Naive B cell (primary cell): Measurements from ENCODE around the gene EMILIN1. TPM values are rescaled to one million over a fixed set of nuclear protein-coding genes. Genes with fewer than 3 reads are reported as not detected.

Source experiments
- ATAC-seq, 2 donors: fragments of 150-1000 bp; cut with Tn5 transposase; 2 replicates each; pipeline ENCODE4 v1.10.0; 2021; ENCODE audit warnings: low read depth in 2 of 2, mild to moderate bottlenecking in 2 of 2, moderate library complexity in 2 of 2
- DNase-seq: peaks from one replicate; pipeline ENCODE4 v3.0.0; 2022
- H3K27ac Mint-ChIP-seq, 6 donors: one replicate each; pipeline ENCODE4 v1.8.0; 2020 to 2022; ENCODE audit warnings: mild to moderate bottlenecking in 6 of 6, mixed read lengths in 6 of 6, moderate library complexity in 5 of 6, inconsistent platforms in 2 of 6
- H3K27me3 Mint-ChIP-seq, 3 donors: one replicate each; pipeline ENCODE4 v1.8.0; 2021 to 2022; ENCODE audit warnings: mixed read lengths in 3 of 3, mild to moderate bottlenecking in 1 of 3
- H3K36me3 Mint-ChIP-seq, 2 donors: one replicate each; pipeline ENCODE4 v1.8.0; 2020 to 2022; ENCODE audit warnings: mixed read lengths in 2 of 2, inconsistent platforms in 1 of 2, mild to moderate bottlenecking in 1 of 2
- H3K4me1 Mint-ChIP-seq, 3 donors: one replicate each; pipeline ENCODE4 v1.8.0; 2020 to 2022; ENCODE audit warnings: mixed read lengths in 3 of 3, inconsistent platforms in 1 of 3, mild to moderate bottlenecking in 1 of 3, moderate library complexity in 1 of 3
- H3K4me3 Mint-ChIP-seq, 8 donors: one replicate each; pipeline ENCODE4 v1.8.0; 2020 to 2022; ENCODE audit warnings: mild to moderate bottlenecking in 8 of 8, mixed read lengths in 8 of 8, moderate library complexity in 8 of 8, inconsistent platforms in 2 of 8
- H3K9me3 Mint-ChIP-seq, 7 donors: one replicate each; pipeline ENCODE4 v1.8.0; 2020 to 2022; ENCODE audit warnings: mixed read lengths in 7 of 7, mild to moderate bottlenecking in 5 of 7, inconsistent platforms in 2 of 7, moderate library complexity in 1 of 7
- polyA plus RNA-seq, 6 donors: library from polyadenylated mRNA; unstranded; fragments of 300-500 nt; fragmentation: Illumina TruSeq; gene quantifications; one replicate each; pipeline ENCODE4 v1.2.3, GENCODE V29; 2021; ENCODE audit warnings: low read depth in 6 of 6

The EMILIN1 gene
- polyA plus RNA-seq, 6 donors from 2014 or later, result 0.28 to 1.1 (median 0.77) TPM

GRCh38 chr2:27131429-27131828, 53.0 kb downstream of the EMILIN1 start:
- peaks cover 0 to 14% of the 10 kb centered on the region in 2 donors for H3K36me3 Mint-ChIP-seq
- no peaks in the 10 kb centered on the region for H3K9me3 Mint-ChIP-seq
- no peak for DNase-seq
- no peaks in the 10 kb centered on the region for H3K27me3 Mint-ChIP-seq
- no peak for ATAC-seq
- H3K4me1 Mint-ChIP-seq, result peaks cover 24 to 41% (median 32%) of the 10 kb centered on the region in 3 donors
- peak overlapping the region in 4 of 8 donors; percentile 40 to 97 (median 50) for H3K4me3 Mint-ChIP-seq
- peak overlapping the region in 1 of 6 donors; percentile 75 for H3K27ac Mint-ChIP-seq

- DNase-seq (no peak), ATAC-seq (no peak)
- H3K27ac Mint-ChIP-seq, result peak overlapping the region in 4 of 6 donors; percentile 11 to 96 (median 87)
- no peaks in the 10 kb centered on the region for H3K27me3 Mint-ChIP-seq
- no peaks in the 10 kb centered on the region for H3K9me3 Mint-ChIP-seq
- peak overlapping the region; percentile 82 to 99 (median 94) for H3K4me3 Mint-ChIP-seq
- H3K4me1 Mint-ChIP-seq, result peaks cover 24 to 41% (median 32%) of the 10 kb centered on the region in 3 donors
- H3K36me3 Mint-ChIP-seq, result peaks cover 0 to 14% of the 10 kb centered on the region in 2 donors
Observed at GRCh38 chr2:27133195-27133875, 54.9 kb downstream of the EMILIN1 start.

GRCh38 chr2:27133905-27134780, 55.7 kb downstream of the EMILIN1 start, which contains the start of gene PREB:
TSS of gene PREB (minus strand) at chr2:27134636. CDS start at chr2:27134421, 215 bp downstream.
- peaks cover 20 to 33% (median 27%) of the 10 kb centered on the region in 3 donors for H3K4me1 Mint-ChIP-seq
- H3K4me3 Mint-ChIP-seq, result peak within 1 kb of the TSS; percentile 92 to 99 (median 94)
- H3K27ac Mint-ChIP-seq, result peak within 1 kb of the TSS; percentile 93 to 99 (median 94)
- DNase-seq (peak; percentile 99), ATAC-seq (peak; percentile 96)
- no peaks in the 10 kb centered on the region for H3K9me3 Mint-ChIP-seq
- H3K36me3 Mint-ChIP-seq, result peaks cover 0 to 14% of the 10 kb centered on the region in 2 donors
- no peaks in the 10 kb centered on the region for H3K27me3 Mint-ChIP-seq

GRCh38 chr2:27134781-27135477, 56.5 kb downstream of the EMILIN1 start:
- Mint-ChIP-seq H3K4me1 (peaks cover 17 to 31% (median 25%) of the 10 kb centered on the region in 3 donors), H3K27me3 (no peaks in the 10 kb centered on the region), H3K36me3 (peaks cover 0 to 14% of the 10 kb centered on the region in 2 donors), H3K9me3 (no peaks in the 10 kb centered on the region), H3K27ac (peak overlapping the region; percentile 52 to 99 (median 93)), H3K4me3 (peak overlapping the region; percentile 92 to 99 (median 94))
- no peak for DNase-seq
- no peak for ATAC-seq

- Mint-ChIP-seq H3K36me3 (peaks cover 0 to 8% of the 10 kb centered on the region in 2 donors), H3K4me3 (peak overlapping the region; percentile 92 to 99 (median 94)), H3K4me1 (peaks cover 17 to 31% (median 25%) of the 10 kb centered on the region in 3 donors), H3K27ac (peak overlapping the region in 4 of 6 donors; percentile 52 to 99 (median 76)), H3K9me3 (no peaks in the 10 kb centered on the region), H3K27me3 (no peaks in the 10 kb centered on the region)
- DNase-seq, result no peak
- no peak for ATAC-seq
Observed at GRCh38 chr2:27135478-27135955, 57.1 kb downstream of the EMILIN1 start.

Other genes with a start within 250 kb of the EMILIN1 start
- gene DPYSL5, start 230.5 kb upstream of the EMILIN1 start, polyA plus RNA-seq, result not detected
- 1 to 10 TPM; 1.2 to 4.2 (median 1.4) TPM for gene MAPRE3, start 108.0 kb upstream of the EMILIN1 start, polyA plus RNA-seq
- 10 to 100 TPM; 16.6 to 32.9 (median 24.6) TPM for gene TMEM214, start 45.6 kb upstream of the EMILIN1 start, polyA plus RNA-seq
- 10 to 100 TPM in 3 of 6 donors, 1 to 10 TPM in 3; 7.8 to 11.6 (median 10.1) TPM for gene AGBL5, start 26.9 kb upstream of the EMILIN1 start, polyA plus RNA-seq
- 100 to 1,000 TPM; 594 to 733 (median 606) TPM for gene OST4, start 7.0 kb upstream of the EMILIN1 start, polyA plus RNA-seq
- 1 to 10 TPM; 3.3 to 8.9 (median 5.6) TPM for gene KHK, start 8.2 kb downstream of the EMILIN1 start, polyA plus RNA-seq
- not detected for gene CGREF1, start 40.5 kb downstream of the EMILIN1 start, polyA plus RNA-seq
- gene ABHD1, start 45.2 kb downstream of the EMILIN1 start, polyA plus RNA-seq, result 1 to 10 TPM in 2 of 6 donors, not detected in 4; 1.2 to 1.3 TPM
- 100 to 1,000 TPM in 1 of 6 donors, 10 to 100 TPM in 5; 51.0 to 101 (median 56.2) TPM for gene PREB, start 56.0 kb downstream of the EMILIN1 start, polyA plus RNA-seq
- not detected for gene PRR30, start 60.8 kb downstream of the EMILIN1 start, polyA plus RNA-seq
- not detected for gene TCF23, start 70.4 kb downstream of the EMILIN1 start, polyA plus RNA-seq
- 100 to 1,000 TPM; 296 to 424 (median 357) TPM for gene ATRAID, start 133.4 kb downstream of the EMILIN1 start, polyA plus RNA-seq
- gene SLC5A6, start 133.7 kb downstream of the EMILIN1 start, polyA plus RNA-seq, result 10 to 100 TPM; 15.4 to 55.3 (median 22.4) TPM
- 10 to 100 TPM in 5 of 6 donors, 1 to 10 TPM in 1; 5.4 to 20.7 (median 14.0) TPM for gene CAD, start 138.8 kb downstream of the EMILIN1 start, polyA plus RNA-seq
- under 1 TPM in 2 of 6 donors, not detected in 4; 0.06 to 0.16 TPM for gene SLC30A3, start 184.4 kb downstream of the EMILIN1 start, polyA plus RNA-seq
- not detected for gene DNAJC5G, start 196.8 kb downstream of the EMILIN1 start, polyA plus RNA-seq
- not detected for gene TRIM54, start 203.8 kb downstream of the EMILIN1 start, polyA plus RNA-seq
- 1 to 10 TPM in 1 of 6 donors, under 1 TPM in 3, not detected in 2; 0.55 to 1.4 (median 0.91) TPM for gene UCN, start 229.8 kb downstream of the EMILIN1 start, polyA plus RNA-seq
- 100 to 1,000 TPM; 133 to 234 (median 151) TPM for gene MPV17, start 244.5 kb downstream of the EMILIN1 start, polyA plus RNA-seq